Measurements from ENCODE around the gene ELL. TPM values are rescaled to one million over a fixed set of nuclear protein-coding genes. Genes with fewer than 3 reads are reported as not detected.

Gene ELL
- total and polyA plus RNA-seq, 9 of the 15 experiments (the other 6 are each of a cell fraction or from before 2014, with no cell fraction given), result 0.24 to 22.5 (median 4.1) TPM

DNA sequence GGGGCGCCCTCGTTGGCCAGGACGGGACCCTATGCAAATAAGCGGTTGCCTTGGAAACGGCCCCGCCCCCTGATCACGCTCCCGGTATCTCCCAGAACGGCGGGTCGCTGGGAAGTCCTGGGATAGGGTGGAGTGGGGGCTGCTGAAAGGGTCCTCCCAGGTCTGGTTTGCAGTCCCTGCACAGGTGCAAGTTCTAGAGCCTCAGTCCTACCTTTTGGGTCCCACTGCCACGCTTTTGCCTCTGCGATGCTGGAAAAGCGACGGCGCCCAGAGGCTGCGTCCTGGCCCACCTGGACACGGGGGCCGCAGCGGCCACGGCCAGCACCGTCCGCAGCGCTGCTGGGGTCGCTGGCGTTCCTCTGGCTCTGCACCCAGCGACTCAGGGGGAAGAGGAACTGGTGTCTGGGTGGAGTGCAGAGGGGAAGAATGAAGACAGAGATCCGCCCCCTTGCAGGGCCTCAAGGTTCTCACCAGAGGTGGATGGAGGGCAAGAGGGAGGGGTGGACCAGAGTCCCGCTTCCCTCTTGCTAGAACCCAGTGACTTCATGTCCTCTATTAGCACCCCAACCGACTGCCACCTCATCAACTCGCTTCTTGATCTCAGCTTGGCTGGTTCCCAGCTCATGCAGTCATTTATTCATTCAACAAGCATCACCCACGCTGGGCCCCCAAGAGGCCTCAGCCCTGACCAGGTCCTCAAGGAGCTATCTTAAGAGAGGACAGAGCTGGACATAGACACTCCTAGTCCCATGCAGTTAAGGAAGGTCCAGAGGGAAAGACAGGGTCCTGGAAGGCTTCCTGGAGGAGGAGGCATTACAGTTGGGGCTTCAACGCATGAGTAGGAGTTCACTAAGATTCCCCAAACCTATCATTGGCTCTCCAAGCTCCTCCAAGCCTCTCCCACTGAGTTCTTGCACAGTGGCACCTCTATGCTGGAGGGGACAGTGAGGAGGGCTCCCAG is 124.3 kb downstream of the ELL start, which contains the start of gene LRRC25 (continued):
- TF ChIP-seq, protein P1, sequence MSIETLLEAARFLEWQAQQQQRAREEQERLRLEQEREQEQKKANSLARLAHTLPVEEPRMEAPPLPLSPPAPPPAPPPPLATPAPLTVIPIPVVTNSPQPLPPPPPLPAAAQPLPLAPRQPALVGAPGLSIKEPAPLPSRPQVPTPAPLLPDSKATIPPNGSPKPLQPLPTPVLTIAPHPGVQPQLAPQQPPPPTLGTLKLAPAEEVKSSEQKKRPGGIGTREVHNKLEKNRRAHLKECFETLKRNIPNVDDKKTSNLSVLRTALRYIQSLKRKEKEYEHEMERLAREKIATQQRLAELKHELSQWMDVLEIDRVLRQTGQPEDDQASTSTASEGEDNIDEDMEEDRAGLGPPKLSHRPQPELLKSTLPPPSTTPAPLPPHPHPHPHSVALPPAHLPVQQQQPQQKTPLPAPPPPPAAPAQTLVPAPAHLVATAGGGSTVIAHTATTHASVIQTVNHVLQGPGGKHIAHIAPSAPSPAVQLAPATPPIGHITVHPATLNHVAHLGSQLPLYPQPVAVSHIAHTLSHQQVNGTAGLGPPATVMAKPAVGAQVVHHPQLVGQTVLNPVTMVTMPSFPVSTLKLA (conservative IDR thresholded peaks at IDR 0.05), result peak in 1 of 2 experiments; percentile 32; a peak in 1 of 4 replicates
- no peak for TF ChIP-seq NONO (IDR thresholded peaks at IDR 0.05; ENCODE audit: low read depth in 2 of 2, low read length in 1 of 2)
- no peak for TF ChIP-seq YY1 (IDR thresholded peaks at IDR 0.05; ENCODE audit: borderline replicate concordance in 1 of 3, control insufficient read depth in 1 of 3, extremely low read depth in 1 of 3, insufficient read depth in 3 of 3, insufficient read length in 1 of 3, insufficient replicate concordance in 2 of 3, low read depth in 1 of 3, low read length in 2 of 3)
- no peak for TF ChIP-seq PATZ1 (CRISPR knock-in tag; IDR thresholded peaks at IDR 0.05; ENCODE audit: borderline replicate concordance)
- TF ChIP-seq, protein P2, sequence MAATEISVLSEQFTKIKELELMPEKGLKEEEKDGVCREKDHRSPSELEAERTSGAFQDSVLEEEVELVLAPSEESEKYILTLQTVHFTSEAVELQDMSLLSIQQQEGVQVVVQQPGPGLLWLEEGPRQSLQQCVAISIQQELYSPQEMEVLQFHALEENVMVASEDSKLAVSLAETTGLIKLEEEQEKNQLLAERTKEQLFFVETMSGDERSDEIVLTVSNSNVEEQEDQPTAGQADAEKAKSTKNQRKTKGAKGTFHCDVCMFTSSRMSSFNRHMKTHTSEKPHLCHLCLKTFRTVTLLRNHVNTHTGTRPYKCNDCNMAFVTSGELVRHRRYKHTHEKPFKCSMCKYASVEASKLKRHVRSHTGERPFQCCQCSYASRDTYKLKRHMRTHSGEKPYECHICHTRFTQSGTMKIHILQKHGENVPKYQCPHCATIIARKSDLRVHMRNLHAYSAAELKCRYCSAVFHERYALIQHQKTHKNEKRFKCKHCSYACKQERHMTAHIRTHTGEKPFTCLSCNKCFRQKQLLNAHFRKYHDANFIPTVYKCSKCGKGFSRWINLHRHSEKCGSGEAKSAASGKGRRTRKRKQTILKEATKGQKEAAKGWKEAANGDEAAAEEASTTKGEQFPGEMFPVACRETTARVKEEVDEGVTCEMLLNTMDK (IDR thresholded peaks at IDR 0.05; ENCODE audit: borderline replicate concordance, insufficient read depth, low read depth, low read length, poor library complexity, severe bottlenecking), result no peak
- TF ChIP-seq MAFK (IDR thresholded peaks at IDR 0.05; ENCODE audit: low read length), result no peak
- TF ChIP-seq ZNF384 (IDR thresholded peaks at IDR 0.05; ENCODE audit: low read depth, low read length), result no peak
- no peak for TF ChIP-seq ZNF695 (CRISPR knock-in tag; IDR thresholded peaks at IDR 0.05)
- TF ChIP-seq SMARCA5 (IDR thresholded peaks at IDR 0.05), result 0 out of 2 replicates have a peak, but pooled peaks have one; percentile 39
- no peak for TF ChIP-seq HLTF (IDR thresholded peaks at IDR 0.05)
- TF ChIP-seq E2F5 (CRISPR knock-in tag; IDR thresholded peaks at IDR 0.05), result no peak
- no peak; the same call in 1 of the 2 replicates for TF ChIP-seq MXI1 (IDR thresholded peaks at IDR 0.05; ENCODE audit: low read depth, low read length)
- TF ChIP-seq BDP1 (IDR thresholded peaks at IDR 0.05; ENCODE audit: insufficient read depth, insufficient read length), result no peak
- peak; percentile 11; the same call in 1 of the 2 replicates for TF ChIP-seq VEZF1 (CRISPR knock-in tag; IDR thresholded peaks at IDR 0.05)
- TF ChIP-seq RFX1 (IDR thresholded peaks at IDR 0.05), result peak; percentile 95
- TF ChIP-seq NCOA6 (IDR thresholded peaks at IDR 0.05), result no peak
- TF ChIP-seq DIDO1 (tag; IDR thresholded peaks at IDR 0.05; ENCODE audit: low read depth), result no peak
- TF ChIP-seq U2AF1 (optimal IDR thresholded peaks at IDR 0.05; ENCODE audit: low read depth, low read length), result no peak
